C4-2B (cell line): ENCODE data around the gene DNAJC10.

Source experiments
- H3K27ac ChIP-seq: fragments of 450-650 bp; 2 replicates; pipeline ENCODE4 v1.5.1; 2017
- CTCF ChIP-seq: fragments of 450-650 bp; conservative IDR thresholded peaks from 2 replicates; pipeline ENCODE4 v1.5.1; 2017; ENCODE audit warnings: mild to moderate bottlenecking
- ZFX ChIP-seq: fragments of 450-650 bp; IDR thresholded peaks from 2 replicates; pipeline ENCODE4 v1.6.1; 2017

The DNAJC10 gene

GRCh38 chr2:182836451-182836850, 120.4 kb downstream of the DNAJC10 start:
- H3K27ac ChIP-seq, result no peak overlapping the region
- TF ChIP-seq ZFX (no peak), CTCF (no peak)
